NCI-H128 (cell line): Measurements from ENCODE around the gene CD74.
"Not testable (repeated sequence)": the region's sequence is repeated elsewhere in the genome, so short reads cannot be mapped to it uniquely, and the experiment has no call there.

Experiments used
- DNase-seq: peaks from one replicate; lab custom pipeline; 2025; ENCODE audit not compliant: unreplicated experiment; lab: John Stamatoyannopoulos, UW

The CD74 gene

DNA sequence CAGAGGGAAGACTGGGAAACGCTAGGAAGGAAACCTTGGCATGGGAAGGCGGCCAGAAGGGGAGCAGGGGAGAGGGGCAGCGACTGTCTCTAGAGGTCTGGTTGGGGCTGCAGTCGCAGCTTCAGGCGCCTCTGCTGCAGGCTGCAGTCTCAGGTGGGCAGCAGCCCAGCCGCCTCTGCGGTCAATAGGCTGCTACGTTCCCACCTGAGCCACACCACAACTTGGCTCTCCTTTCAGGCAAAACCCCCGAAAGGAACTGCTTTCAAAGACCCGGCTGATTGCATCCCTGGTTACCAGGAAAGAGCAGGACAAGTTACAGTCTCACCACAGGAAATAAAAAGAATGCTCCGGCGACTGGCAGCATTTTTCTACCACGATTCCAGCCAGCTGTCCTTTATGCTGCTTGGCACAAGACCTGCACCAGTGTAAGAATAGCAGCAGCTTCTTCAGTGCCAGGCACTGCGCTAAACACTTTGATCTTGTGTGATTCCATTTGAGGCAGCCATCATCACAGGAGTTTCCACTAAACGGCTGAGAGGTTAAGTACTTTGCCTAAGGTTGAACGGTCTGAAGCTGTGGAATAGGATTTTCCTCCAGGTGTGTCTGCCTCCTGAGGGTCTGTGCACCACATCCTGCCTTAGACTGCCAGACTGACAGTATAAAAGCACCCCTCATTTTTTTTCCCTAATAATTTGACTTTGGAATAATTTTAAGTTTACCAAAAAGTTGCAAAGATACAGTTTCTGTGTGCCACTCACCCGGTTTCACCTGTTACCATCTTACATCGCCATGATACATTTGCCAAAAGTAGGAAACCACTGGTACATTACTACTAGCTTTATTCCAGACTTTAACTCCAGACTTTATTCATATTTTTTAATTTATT is 29.3 kb upstream of the CD74 start:
- no peak for DNase-seq

DNA sequence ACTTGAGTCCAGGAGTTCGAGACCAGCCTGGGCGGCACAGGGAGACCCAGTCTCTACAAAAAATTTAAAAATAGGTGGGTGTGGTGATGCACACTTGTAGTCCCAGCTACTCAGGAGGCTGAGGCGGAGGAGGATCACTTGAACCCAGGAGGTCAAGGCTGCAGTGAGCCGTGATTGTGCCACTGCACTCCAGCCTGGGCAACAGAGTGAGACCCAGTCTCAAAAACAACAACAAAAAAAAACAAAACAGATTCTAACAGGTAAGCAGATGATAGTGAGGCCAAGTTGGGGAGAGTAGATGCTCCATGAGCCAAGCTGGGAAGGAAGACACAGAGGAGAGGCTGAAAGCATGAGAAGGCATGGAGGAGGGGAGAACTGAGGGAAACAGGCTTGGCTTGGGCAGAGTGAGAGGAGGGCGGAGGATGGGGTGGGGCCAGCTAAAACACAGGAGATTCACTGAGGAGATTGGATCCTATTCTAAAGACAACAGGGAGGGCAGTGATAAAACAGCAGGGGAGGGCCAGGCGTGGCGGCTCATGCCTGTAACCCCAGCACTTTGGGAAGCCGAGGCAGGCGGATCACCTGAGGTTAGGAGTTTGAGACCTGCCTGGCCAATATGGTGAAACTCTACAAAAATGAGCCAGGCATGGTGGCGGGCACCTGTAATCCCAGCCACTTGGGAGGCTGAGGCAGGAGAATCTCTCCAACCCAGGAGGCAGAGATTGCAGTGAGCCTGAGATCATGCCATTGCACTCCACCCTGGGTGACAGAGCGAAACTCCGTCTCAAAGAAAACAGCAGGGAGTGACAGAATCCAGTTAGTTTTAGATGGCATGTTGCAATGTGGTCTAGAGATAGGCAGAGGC is 28.5 kb upstream of the CD74 start:
- DNase-seq: no peak

DNA sequence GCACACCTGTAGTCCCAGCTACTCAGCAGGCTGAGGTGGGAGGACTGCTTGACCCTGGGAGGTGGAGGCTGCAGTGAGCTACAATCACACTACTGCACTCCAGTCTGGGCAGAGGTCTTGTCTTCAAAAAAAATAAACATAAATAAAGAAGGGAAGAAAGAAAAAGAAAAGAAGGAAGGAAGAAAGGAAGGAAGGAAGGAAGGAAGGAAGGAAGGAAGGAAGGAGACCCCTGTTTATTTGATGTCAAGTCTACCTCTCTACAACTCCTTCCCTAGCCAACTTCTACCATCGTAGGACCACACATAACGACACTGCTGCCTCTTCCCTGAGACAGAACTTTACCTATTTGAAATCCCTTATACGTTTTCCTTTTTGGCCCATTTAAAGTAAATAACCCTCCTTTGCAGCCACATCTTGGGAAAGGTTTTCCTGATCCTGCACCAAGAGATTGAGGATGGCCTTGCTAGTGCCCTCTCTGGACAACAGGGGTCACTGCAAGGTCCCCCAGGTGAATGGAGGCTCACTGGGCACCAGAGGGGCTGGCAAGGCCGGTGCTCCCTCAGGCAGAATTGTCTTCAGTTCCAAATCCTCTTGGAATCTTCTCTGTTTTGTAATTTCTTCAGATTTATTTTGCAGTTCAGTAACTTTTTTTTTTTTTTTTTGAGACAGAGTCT is 26.3 kb upstream of the CD74 start:
- DNase-seq: no peak

DNA sequence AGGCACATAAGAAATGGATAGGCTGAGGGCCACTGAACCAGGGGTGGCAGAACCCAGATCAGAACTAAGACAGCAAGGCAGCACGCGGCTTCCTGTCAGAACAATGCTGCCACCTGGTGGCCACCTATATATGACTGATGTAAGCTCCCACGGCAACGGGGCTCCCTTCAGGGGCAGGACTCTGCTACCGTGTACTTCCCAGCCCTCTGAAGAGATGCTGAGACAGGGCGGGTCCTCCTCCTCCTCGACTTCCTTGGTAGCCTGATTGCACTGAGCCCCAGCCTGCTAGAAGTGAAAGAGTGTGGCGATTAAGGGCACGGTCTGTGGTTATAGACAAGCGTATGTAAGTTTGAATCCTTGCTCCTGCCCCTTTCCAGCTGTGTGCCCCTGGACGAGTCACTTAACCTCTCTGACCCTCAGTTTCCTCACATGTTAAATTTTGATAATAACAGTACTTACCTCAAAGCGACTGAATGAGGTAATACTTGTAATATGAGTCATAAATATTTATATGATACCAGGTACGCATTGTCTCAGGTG is 23.5 kb upstream of the CD74 start:
- DNase-seq: peak; percentile 22

DNA sequence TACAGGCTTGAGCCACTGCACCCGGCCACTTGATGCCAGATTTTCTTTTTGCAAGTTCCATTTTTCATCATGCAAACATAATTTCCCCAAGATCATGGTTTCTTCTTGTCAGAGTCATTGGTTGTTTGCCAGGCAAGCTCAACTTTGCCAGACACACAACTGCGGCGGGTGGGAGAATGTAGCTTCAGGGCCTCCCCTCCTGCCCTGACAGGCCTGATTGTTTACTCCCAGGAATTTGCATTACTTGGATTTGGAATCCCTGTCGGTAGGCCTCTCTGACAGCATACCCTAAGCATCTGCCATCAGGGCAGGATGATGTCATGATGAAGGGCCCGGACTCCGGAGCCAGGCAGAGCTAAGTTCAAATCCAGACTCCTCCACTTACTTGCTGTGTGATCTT is 21.8 kb upstream of the CD74 start:
- DNase-seq: no peak

DNA sequence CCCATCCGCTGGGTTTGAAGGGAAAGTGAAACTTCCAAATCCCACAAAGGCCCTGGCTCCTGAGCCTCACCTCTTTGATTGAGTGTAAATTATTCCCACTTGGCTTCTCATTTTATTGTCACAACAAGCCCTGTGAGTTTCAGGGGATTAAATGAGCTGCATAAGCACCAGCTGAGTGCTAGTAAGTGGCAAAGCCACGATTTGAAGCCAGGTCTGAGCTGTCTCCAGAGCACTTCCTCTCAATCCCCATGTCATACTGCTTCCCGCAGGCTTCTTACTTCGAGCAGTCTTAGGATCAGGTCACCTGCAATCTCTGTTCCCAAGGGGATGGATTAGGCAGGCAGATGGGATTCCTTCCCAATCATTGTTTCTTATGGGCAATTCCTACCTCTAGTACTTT is 18.9 kb upstream of the CD74 start:
- no peak for DNase-seq

DNA sequence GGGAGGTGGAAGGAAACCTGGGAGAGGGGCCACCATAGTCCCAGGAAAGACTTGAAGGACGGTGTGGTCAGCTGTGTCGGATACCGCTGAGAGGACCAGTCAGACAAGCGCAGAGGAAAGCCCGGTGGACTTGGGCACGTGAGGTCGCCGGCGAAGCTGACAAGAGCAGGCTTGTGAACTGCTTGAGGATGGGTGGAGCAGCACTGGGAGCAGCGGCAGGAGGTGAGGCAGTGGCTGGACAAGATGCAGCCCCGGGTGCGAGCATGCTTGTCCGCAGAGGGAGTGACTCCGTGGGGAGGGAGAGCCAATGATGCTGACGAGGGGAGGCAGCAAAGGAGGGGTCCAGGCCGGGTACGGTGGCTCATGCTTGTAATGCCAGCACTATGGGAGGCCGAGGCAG is 18.3 kb upstream of the CD74 start:
- no peak for DNase-seq

DNA sequence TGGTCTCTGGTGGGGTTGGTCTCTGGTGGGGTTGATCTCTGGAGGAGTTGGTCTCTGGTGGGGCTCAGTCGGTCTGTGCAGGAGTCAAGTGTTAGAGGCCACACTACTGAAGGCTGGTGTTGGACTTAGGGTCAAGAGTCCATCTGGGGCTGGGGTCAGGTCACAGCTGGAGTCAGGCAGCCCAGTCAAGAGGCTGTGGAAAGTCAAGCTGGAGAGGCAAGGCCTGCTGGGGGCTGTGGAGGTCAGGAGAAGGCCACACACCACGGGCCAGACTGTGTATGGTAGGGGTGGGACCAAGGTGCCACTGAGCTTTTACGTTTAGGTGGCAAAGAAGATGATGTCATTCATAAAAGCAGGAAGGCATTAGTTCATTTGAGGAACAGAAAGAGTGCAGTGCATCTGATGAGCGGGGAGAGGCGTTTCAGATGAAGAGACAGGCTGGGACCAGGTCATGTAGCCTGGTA is 16.7 kb upstream of the CD74 start:
- no peak for DNase-seq

DNA sequence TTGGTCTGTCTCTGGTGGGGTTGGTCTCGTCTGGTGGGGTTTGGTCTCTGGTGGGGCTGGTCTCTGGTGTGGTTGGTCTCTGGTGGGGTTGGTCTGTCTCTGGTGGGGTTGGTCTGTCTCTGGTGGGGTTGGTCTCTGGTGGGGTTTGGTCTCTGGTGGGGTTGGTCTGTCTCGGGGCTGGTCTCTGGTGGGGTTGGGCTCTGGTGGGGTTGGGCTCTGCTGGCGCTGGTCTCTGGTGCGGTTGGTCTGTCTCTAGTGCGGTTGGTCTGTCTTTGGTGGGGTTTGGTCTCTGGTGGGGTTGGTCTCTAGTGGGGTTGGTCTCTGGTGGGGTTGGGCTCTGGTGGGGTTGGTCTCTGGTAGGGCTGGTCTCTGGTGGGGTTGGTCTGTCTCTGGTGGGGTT is 16.3 kb upstream of the CD74 start:
- no peak for DNase-seq

DNA sequence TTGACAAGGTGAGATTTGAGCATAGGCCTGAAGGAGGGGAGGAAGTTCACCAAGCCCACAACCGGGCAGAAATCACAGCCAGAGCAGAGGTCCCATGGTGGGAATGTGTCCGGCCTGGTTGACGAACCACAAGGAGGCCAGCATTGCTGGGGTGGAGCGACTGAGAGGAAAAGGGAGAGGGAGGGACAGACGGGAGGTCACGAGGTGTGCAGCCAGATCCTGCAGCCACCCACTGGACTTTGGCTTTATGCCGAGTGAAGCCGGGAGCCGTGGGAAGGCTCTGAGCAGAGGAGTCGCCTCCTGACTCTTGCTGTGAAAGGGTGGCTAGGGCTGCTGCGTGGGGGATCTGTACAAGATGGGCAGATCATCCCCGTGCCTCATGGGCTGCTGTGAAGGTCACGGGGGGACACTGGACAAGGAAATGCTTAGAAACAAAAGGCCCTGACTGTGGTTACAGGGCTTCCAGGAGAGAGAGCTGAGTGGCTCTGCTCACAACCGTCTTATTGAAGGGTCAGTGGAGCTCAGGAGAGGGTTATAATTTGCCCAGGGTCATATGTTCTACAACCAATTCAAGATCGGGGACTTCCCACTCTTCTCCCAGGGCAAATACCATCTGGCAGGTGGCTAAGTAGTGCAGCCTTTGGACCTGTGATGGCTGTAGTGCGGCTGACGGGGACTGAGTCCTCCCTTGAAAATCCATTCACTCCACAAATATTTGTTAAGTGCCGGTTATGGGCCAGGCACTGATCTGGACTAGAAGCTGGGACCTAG is 15.6 kb upstream of the CD74 start:
- DNase-seq: no peak

DNA sequence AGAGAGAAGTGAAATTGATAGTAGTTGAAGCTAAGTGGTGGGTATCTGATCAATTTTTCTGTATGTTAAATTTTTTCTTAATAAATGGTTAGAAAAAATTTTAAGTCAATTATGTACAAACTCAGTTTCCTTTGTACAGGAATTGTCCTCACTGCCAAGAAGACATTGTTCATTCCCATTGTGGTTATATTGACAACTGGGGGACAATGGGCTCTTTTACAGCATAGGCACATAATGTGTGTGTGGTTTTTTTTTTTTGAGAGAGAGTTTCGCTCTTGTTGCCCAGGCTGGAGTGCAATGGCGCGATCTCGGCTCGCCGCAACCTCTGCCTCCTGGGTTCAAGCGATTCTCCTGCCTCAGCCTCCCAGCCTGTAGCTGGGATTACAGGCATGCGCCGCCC is 13.5 kb upstream of the CD74 start:
- DNase-seq: not testable (repeated sequence)

DNA sequence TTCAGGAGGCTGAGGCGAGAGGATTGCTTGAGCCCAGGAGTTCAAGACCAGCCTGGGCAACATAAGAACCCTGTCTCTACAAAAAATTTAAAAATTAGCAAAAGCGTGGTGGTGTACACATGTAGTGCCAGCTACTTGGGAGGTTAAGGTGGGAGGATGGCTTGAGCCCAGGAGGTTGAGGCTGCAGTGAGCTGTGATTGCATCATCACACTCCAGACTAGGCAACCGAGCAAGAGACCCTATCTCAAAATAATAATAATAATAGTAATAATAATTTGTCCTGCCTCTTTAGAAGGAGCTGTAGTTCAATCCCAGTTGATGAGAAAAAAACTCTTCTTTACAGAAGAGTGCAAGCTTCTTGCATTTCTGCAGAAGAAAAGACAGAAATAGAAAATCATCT is 10.0 kb upstream of the CD74 start:
- no peak for DNase-seq

DNA sequence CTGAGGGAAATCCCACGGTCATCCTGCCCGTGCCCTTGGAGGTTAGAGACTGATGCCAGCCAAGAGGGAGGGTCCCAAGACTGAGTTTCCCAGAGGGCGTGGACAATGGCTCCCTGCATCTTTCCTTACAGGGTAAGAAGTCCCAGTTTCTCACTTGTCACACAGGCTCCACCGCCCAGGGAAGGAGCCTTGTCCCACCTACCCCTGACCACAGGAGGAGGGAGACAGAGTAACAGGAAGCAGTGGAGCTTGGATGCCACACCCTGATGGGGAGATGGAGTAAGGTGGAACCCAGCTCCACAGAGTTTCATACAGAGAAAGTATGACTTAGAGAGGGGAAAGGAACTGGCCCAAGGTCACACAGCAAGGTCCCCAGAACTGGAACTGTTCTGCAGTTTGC is 9.4 kb upstream of the CD74 start:
- DNase-seq: no peak

DNA sequence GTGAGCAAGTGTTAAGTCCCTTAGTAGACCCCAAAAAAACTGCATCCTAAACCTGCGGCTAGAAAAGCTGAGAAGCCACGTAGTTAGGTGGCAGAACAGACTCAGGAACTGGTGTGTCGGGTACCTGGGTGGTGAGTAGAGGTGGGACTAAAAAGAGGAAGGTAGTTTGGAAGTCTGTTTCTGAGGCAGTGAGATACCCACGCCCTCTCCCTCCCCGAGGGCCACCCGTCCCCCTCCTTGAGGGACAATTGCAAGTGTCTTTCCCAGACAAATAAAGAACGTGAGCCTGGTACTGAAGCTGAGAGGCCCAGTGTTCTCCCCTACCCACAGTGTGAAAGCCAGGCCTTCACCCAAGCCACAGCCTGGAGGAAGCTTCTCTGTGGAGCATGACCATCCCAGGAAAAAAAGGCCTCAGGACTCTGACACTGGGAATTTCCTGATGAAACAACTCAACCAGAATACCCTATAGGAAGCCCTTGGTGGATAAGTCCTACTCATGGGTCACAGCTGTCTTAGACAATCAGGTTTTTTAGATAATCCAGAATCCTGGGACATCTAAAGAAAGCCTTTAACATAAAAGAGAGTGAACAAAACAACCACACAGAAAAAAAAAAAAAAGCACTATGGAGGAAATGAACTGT is 7.0 kb upstream of the CD74 start:
- no peak for DNase-seq

DNA sequence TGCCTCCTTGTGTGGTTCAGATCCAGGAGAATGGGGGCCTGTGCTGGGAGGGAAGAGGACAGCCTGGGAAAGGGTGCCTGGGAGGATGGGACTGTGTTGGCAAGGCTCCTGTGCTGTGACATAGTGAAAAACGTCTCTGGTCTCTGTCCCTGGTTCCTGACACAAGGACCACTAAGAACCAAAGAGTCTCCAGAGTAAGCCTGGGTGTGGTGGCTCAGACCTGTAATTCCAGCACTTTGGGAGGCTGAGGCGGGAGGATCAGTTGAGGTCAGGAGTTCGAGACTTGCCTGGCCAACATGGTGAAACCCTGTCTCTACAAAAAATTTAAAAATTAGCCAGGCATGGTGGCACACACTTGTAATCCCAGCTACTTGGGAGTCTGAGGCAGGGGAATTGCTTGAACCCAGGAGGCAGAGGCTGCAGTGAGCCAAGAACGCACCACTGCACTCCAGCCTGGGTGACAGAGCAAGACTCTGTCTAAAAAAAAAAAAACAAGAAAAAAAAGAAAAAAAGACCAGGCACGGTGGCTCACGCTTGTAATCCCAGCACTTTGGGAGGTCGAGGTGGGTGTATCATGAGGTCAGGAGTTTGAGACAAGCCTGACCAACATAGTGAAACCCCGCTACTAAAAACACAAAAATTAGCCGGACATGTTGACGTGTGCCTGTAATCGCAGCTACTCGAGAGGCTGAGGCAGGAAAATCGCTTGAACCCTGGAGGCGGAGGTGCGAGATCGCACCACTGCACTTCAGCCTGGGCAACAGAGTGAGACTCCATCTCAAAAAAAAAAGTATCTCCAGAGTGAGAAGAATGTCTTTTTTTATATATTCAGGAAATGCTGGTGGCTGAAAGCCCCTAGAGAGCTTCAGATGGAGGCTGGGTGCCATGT is 1.4 kb upstream of the CD74 start:
- DNase-seq: not testable (repeated sequence)

DNA sequence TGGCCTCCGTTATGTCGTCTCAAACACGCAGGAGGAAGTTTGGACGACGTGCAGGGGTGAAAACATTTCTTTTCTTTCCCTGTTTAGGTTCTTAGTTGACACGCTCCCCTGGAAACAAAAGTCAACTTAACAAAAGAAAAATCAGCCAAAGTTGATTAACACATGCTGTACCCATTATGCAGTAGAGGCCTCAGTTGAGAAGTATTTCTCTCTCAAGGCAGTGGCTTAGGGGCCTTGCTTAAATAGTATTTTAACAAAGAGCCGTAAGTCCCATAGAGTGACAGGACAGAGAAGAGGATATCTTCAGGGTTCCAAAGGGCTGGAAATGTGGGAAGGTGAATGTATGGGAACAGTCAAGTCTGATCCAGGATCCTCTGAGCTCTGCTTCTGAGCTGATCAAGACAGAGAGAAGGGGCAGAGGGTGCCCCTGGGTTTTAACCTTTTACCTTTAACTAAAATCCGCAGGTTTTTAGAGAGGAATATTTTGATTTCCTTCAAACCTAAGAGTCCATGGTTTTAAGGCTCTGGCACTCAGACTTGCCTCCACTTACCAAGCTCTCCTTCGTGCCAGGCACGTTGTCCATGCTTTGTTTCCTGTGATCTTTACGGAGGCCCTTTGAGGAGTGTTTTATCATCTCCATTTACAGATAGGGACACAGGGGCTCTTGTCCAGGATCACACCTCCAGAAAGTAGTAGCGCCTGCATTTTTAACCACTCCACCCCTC is 629 bp upstream of the CD74 start:
- DNase-seq: no peak

DNA sequence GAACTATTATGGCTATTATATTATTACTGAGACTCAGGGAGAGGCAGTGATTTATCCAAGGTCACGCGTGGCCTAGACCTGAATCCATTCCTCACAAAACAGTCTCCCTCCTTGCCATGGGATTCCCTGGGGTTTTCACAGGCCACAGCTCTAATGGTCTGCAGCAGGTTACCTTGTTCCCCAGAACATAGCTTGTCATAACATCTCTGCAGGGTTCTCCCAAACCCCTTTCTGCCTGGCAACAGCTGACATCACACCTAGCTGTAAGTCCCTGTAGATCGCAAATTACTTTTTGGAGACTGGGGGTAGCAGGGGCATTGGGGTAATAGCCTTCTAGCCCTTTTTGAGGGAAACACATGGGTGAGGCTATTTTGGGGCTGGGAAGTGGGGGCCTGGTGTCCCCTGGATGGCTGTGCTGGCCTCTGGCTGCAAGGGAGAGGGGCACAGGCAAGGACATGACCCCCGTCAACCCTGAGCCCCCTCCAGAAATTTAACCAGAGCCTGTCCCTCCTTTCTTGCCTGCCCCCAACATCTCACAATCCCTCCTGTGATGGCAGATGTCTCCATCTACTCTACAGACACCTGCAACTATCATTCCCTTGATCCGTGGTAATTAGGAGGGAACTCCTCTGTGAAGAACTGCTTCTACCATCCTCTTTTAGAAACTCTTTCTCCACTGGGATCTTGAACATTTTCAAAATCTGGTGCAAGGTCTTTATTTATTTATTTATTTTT is 1.3 kb downstream of the CD74 start:
- no peak for DNase-seq
